Fibroblast of lung (primary cell): Measurements from ENCODE around the gene TH. TPM values are rescaled to one million over a fixed set of nuclear protein-coding genes. Genes with fewer than 3 reads are reported as not detected.

ENCODE experiments used
- DNase-seq, 2 donors: peaks; one replicate each; pipeline versions ENCODE4 v3.0.0 to v3.0.0-alpha.2; 2010; ENCODE audit warnings: low read depth in 2 of 2
- H2AFZ ChIP-seq: 2 replicates; pipeline ENCODE4 v1.5.1; 2012; ENCODE audit warnings: low read length, control low read depth, inconsistent platforms
- H3K27ac ChIP-seq: 2 replicates; pipeline ENCODE4 v1.5.1; 2011; ENCODE audit warnings: low read length, control low read depth; ENCODE audit not compliant: insufficient read depth
- H3K27me3 ChIP-seq: 2 replicates; pipeline ENCODE4 v1.5.1; 2011; ENCODE audit warnings: mild to moderate bottlenecking, low read length; ENCODE audit not compliant: control insufficient read depth, insufficient read depth
- H3K36me3 ChIP-seq: 2 replicates; pipeline ENCODE4 v1.5.1; 2011; ENCODE audit warnings: low read length; ENCODE audit not compliant: control insufficient read depth, insufficient read depth
- H3K4me1 ChIP-seq: 2 replicates; pipeline ENCODE4 v1.5.1; 2011; ENCODE audit warnings: low read length; ENCODE audit not compliant: control insufficient read depth, insufficient read depth; ENCODE audit errors: extremely low read depth
- H3K4me2 ChIP-seq: 2 replicates; pipeline ENCODE4 v1.5.1; 2011; ENCODE audit warnings: low read length, control low read depth; ENCODE audit not compliant: insufficient read depth; ENCODE audit errors: extremely low read depth
- H3K4me3 ChIP-seq, 4 experiments: fragments of 200-600 bp in 1 of 4; sonication (generic) in 1 of 4; replicated peaks in 1 of 4; 2 replicates each; pipeline ENCODE4 v1.5.1; 2011 to 2016; ENCODE audit warnings: low read length in 4 of 4, low read depth in 3 of 4, mild to moderate bottlenecking in 3 of 4, control low read depth in 2 of 4, inconsistent platforms in 1 of 4, mixed read lengths in 1 of 4; ENCODE audit not compliant: insufficient read depth in 1 of 4; ENCODE audit errors: control extremely low read depth in 1 of 4
- H3K79me2 ChIP-seq: 2 replicates; pipeline ENCODE4 v1.5.1; 2012; ENCODE audit warnings: mild to moderate bottlenecking, low read length, inconsistent platforms; ENCODE audit not compliant: control insufficient read depth, insufficient read depth
- H3K9ac ChIP-seq: 2 replicates; pipeline ENCODE4 v1.5.1; 2011; ENCODE audit warnings: mild to moderate bottlenecking, low read length, control low read depth; ENCODE audit not compliant: insufficient read depth
- H3K9me3 ChIP-seq: 2 replicates; pipeline ENCODE4 v1.5.1; 2012; ENCODE audit warnings: low read depth, low read length; ENCODE audit not compliant: control insufficient read depth, insufficient read depth
- H4K20me1 ChIP-seq: 2 replicates; pipeline ENCODE4 v1.5.1; 2011; ENCODE audit warnings: low read length; ENCODE audit not compliant: control insufficient read depth, insufficient read depth; ENCODE audit errors: extremely low read depth
- EZH2 ChIP-seq: IDR thresholded peaks from 2 replicates; pipeline ENCODE4 v1.5.1; 2012; ENCODE audit warnings: low read length, control low read depth, mild to moderate bottlenecking; ENCODE audit errors: missing control alignments
- polyA plus RNA-seq, 2 donors: library from polyadenylated mRNA; depleted of rRNA in 1 of 2; stranded (reverse) in 1 of 2; unstranded in 1 of 2; fragments of >200 nt; gene quantifications; 2 replicates each; pipeline ENCODE4 v1.2.1, GENCODE V29; 2011 to 2012; ENCODE audit warnings: missing spikeins in 1 of 2
- total RNA-seq: library from RNA; depleted of rRNA; stranded (reverse); fragments of >200 nt; gene quantifications from 2 replicates; pipeline ENCODE4 v1.2.1, GENCODE V29; 2014
- TF ChIP-seq, protein P1 (sequence below), 2 donors: IDR thresholded peaks in 1 of 2; conservative IDR thresholded peaks in 1 of 2; 1 replicate in 1 of 2; 2 replicates in 1 of 2; pipeline ENCODE4 v1.5.1; 2011 to 2012; ENCODE audit warnings: low read length in 2 of 2, control low read depth in 1 of 2, inconsistent platforms in 1 of 2, low read depth in 1 of 2, mild to moderate bottlenecking in 1 of 2

Gene TH
- total and polyA plus RNA-seq, 2 donors (not counting 1 experiment from before 2014, with no cell fraction given), result 0.17 TPM; not detected in 1

DNA sequence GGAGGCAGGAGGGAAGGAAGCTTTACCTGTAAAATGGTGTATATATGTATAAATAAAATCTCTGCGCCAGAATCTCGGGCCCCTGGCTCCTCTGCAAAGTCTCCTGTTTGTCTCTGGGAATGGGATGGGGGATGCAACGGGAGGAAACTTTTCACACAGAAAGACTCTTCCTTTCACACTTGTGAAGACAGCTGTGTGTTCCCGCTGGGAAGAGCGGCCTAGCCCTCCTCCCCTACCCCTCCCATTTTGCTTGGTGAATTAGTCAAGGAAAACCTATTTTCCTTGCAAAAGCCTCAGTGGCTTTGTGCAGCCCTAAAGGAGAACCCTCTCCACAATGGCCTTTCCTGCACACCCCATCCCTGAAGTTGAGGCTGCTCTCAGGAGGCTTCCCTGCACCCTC lies 23.0 kb downstream of the TH start:
- H3K79me2 ChIP-seq, result no peaks in the 10 kb centered on the region
- H3K9ac ChIP-seq, result no peak overlapping the region
- no peaks in the 10 kb centered on the region for H3K36me3 ChIP-seq
- TF ChIP-seq, protein P1, sequence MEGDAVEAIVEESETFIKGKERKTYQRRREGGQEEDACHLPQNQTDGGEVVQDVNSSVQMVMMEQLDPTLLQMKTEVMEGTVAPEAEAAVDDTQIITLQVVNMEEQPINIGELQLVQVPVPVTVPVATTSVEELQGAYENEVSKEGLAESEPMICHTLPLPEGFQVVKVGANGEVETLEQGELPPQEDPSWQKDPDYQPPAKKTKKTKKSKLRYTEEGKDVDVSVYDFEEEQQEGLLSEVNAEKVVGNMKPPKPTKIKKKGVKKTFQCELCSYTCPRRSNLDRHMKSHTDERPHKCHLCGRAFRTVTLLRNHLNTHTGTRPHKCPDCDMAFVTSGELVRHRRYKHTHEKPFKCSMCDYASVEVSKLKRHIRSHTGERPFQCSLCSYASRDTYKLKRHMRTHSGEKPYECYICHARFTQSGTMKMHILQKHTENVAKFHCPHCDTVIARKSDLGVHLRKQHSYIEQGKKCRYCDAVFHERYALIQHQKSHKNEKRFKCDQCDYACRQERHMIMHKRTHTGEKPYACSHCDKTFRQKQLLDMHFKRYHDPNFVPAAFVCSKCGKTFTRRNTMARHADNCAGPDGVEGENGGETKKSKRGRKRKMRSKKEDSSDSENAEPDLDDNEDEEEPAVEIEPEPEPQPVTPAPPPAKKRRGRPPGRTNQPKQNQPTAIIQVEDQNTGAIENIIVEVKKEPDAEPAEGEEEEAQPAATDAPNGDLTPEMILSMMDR (conservative IDR thresholded peaks at IDR 0.05 in 1 of 2, IDR thresholded peaks at IDR 0.05 in 1 of 2; ENCODE audit: low read depth in 1 of 2, low read length in 2 of 2), result no peak
- TF ChIP-seq EZH2, result no peak
- no peak overlapping the region for H3K4me3 ChIP-seq
- H2AFZ ChIP-seq, result no peak overlapping the region
- no peak overlapping the region for H3K4me2 ChIP-seq
- no peak overlapping the region for H3K27ac ChIP-seq
- no peak for DNase-seq
- H3K4me1 ChIP-seq, result no peaks in the 10 kb centered on the region
- no peaks in the 10 kb centered on the region for H4K20me1 ChIP-seq
- no peaks in the 10 kb centered on the region for H3K9me3 ChIP-seq
- peaks cover 23% of the 10 kb centered on the region for H3K27me3 ChIP-seq

DNA sequence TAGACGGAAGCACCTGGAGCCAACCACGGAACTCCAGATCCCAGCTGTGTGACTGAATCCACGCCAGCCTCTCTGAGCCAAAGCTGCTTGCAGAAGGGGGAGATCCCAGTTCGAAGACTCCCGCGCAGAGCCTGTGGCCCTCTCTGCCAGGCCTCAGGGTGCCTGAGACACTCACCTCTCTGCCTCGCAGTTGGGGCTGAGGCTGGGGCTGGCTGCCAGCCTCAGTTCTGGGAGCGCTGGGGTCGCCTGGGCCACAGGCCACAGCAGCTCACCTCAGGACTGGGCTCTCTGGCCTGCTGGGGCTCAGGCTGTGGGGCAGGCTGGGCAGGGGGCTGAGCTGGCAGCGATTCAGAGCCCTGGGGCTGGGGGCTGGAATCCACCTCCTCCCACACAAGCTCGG lies 24.2 kb downstream of the TH start:
- no peak overlapping the region for H2AFZ ChIP-seq
- no peak for DNase-seq
- H3K4me3 ChIP-seq, result no peak overlapping the region
- H3K9ac ChIP-seq, result no peak overlapping the region
- no peak overlapping the region for H3K4me2 ChIP-seq
- H3K79me2 ChIP-seq, result no peaks in the 10 kb centered on the region
- H4K20me1 ChIP-seq, result no peaks in the 10 kb centered on the region
- H3K4me1 ChIP-seq, result no peaks in the 10 kb centered on the region
- no peaks in the 10 kb centered on the region for H3K36me3 ChIP-seq
- H3K27ac ChIP-seq, result no peak overlapping the region
- H3K27me3 ChIP-seq, result peaks cover 30% of the 10 kb centered on the region
- no peak for TF ChIP-seq EZH2
- TF ChIP-seq, protein P1 (conservative IDR thresholded peaks at IDR 0.05 in 1 of 2, IDR thresholded peaks at IDR 0.05 in 1 of 2; ENCODE audit: low read depth in 1 of 2, low read length in 2 of 2), result no peak
- H3K9me3 ChIP-seq, result no peaks in the 10 kb centered on the region

- Histone ChIP-seq H3K4me3 (no peak overlapping the region), H3K9ac (no peak overlapping the region), H3K4me2 (no peak overlapping the region), H3K27me3 (peaks cover 38% of the 10 kb centered on the region), H2AFZ (no peak overlapping the region), H3K79me2 (no peaks in the 10 kb centered on the region), H4K20me1 (peaks cover 1% of the 10 kb centered on the region), H3K9me3 (no peaks in the 10 kb centered on the region), H3K36me3 (no peaks in the 10 kb centered on the region), H3K4me1 (no peaks in the 10 kb centered on the region), H3K27ac (no peak overlapping the region)
- no peak for DNase-seq
- TF ChIP-seq, protein P1 (conservative IDR thresholded peaks at IDR 0.05 in 1 of 2, IDR thresholded peaks at IDR 0.05 in 1 of 2; ENCODE audit: low read depth in 1 of 2, low read length in 2 of 2), result no peak
- no peak for TF ChIP-seq EZH2
Measured at GRCh38 chr11:2146051-2146450, 25.6 kb downstream of the TH start.
